GM11168 (cell line): ENCODE data around the gene CDC42BPB.

Experiments
- in situ Hi-C: fragments of 300-500 bp; cut with MboI; formaldehyde crosslinking; loops from one replicate; pipeline ENCODE4 v1.12.0; 2022; ENCODE audit warnings: low sequenced_read_pairs; ENCODE audit not compliant: unreplicated experiment

The CDC42BPB gene

GRCh38 chr14:102909462-102909861 lies 147.9 kb downstream of the CDC42BPB start:
- in situ Hi-C loops: no loop called here

- in situ Hi-C loops: no loop called here
These were observed 148.4 kb downstream of the CDC42BPB start for GRCh38 chr14:102908766-102909455.

- in situ Hi-C loops: no loop called here
These were observed 149.2 kb downstream of the CDC42BPB start for GRCh38 chr14:102907980-102908730.

- in situ Hi-C loops: no loop called here
These were observed 150.0 kb downstream of the CDC42BPB start for GRCh38 chr14:102907303-102907844.

- in situ Hi-C loops: no loop called here
These were observed 150.6 kb downstream of the CDC42BPB start for GRCh38 chr14:102906616-102907302.

- in situ Hi-C loops: no loop called here
These were observed 151.9 kb downstream of the CDC42BPB start for GRCh38 chr14:102905116-102906108.

GRCh38 chr14:102903889-102904512 lies 153.3 kb downstream of the CDC42BPB start:
- in situ Hi-C loops: no loop called here

GRCh38 chr14:102903248-102903888 lies 154.0 kb downstream of the CDC42BPB start:
- in situ Hi-C loops: no loop called here

- in situ Hi-C loops: no loop called here
These were observed 154.7 kb downstream of the CDC42BPB start for GRCh38 chr14:102902523-102903247.

- in situ Hi-C loops: no loop called here
These were observed 155.3 kb downstream of the CDC42BPB start for GRCh38 chr14:102902086-102902485.

- in situ Hi-C loops: no loop called here
These were observed 155.7 kb downstream of the CDC42BPB start for GRCh38 chr14:102901633-102902032.

- in situ Hi-C loops: no loop called here
These were observed 156.4 kb downstream of the CDC42BPB start for GRCh38 chr14:102900631-102901571.

- in situ Hi-C loops: no loop called here
These were observed 157.8 kb downstream of the CDC42BPB start for GRCh38 chr14:102899516-102899900.

- in situ Hi-C loops: no loop called here
These were observed 158.4 kb downstream of the CDC42BPB start for GRCh38 chr14:102898776-102899515.

GRCh38 chr14:102898298-102898697 lies 159.1 kb downstream of the CDC42BPB start:
- in situ Hi-C loops: no loop called here

GRCh38 chr14:102897299-102898027 lies 159.9 kb downstream of the CDC42BPB start:
- in situ Hi-C loops: no loop called here
